ENCODE data around the gene TLR4.

- no peak for TF ChIP-seq CTCF (IDR thresholded peaks at IDR 0.05)
- TF ChIP-seq POLR2A (IDR thresholded peaks at IDR 0.05): no peak
- TF ChIP-seq EP300 (IDR thresholded peaks at IDR 0.05): no peak
These were observed 29.3 kb downstream of the TLR4 start for GRCh38 chr9:117733465-117733864.

Measured in tibial nerve (tissue), 4 donors.